Activated CD4-positive, alpha-beta T cell treated with anti-CD3 and anti-CD28 coated beads, Interleukin-10, Interleukin-2, amounts not matched to agents 100 ng/mL and 50 ng/mL, durations not matched to agents 16 hours and 8 hours (primary cell): ENCODE results near the gene DOCK9.
A peak's percentile ranks its signal among the peaks of the same experiment; 100 is the strongest.

ENCODE experiments used
- DNase-seq: peaks from one replicate; pipeline ENCODE4 v3.0.0-alpha.2; 2020

Gene DOCK9

DNA sequence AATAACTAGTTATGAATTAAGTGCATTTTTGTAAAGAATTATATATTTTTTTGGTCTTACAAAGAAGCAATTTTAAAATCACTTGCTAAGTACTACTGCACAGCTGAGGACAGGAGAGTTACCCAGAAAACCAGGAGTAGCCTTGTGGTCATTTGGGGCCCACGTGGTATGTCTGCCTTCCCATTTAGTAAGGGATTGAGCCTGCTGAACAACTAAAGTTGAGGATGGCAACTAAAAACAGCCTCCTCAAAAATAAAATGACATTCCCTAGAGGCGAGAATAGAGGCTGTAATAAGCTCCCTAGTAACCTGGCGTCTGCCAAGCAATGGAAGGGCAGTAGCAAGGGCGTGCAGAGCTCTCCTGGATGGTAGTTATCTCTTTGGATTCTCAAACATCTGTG is 36.3 kb downstream of the DOCK9 start:
- no peak for DNase-seq

DNA sequence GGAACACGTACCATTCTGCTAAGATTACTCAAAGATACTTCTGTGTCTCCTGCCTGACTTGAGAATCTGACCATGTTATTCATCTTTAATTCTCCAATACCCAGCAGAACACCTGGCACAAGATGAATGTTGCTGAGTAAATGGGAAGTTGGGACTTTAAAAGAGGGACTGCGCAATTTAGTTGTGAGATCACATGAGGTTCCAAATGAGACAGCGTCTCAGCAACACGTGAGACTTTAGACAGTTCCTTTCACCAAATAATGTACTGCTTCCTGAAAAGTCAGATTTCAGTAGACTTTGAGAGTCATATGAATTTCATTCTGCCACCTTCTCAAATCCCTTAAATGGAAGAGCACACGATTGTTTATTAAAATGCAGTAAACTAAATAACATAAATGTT is 36.7 kb downstream of the DOCK9 start:
- DNase-seq: no peak

DNA sequence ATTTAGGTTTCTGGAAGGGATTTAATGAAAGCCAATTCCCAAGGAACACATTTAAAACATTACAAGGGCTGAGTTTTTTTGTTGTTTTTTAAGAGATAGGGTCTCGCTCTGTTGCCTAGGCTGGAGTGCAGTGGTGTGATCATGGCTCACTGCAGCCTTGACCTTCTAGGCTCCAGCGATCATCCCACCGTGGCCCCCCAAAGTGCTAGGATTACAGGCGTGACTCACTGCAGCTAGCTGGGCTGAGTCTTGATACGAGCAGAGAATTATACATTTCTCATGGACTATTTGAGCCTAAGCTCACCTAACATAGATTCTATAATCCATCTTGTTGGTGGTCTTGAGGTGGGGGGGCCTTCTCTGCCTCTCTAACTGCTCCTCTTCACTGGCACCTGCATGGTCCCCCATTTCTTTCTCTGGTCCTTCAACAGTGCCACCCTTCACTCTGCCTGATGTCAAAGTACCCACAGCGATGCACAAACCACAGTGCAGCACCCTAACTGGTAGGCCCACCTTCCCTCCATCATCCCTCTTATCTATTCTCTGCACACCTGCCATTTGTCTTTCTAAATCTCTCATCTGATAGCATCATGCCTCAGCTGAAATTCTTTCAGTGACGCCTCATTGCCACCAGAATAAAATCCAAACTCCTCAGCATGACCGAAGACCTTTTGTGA is 37.4 kb downstream of the DOCK9 start:
- no peak for DNase-seq

DNA sequence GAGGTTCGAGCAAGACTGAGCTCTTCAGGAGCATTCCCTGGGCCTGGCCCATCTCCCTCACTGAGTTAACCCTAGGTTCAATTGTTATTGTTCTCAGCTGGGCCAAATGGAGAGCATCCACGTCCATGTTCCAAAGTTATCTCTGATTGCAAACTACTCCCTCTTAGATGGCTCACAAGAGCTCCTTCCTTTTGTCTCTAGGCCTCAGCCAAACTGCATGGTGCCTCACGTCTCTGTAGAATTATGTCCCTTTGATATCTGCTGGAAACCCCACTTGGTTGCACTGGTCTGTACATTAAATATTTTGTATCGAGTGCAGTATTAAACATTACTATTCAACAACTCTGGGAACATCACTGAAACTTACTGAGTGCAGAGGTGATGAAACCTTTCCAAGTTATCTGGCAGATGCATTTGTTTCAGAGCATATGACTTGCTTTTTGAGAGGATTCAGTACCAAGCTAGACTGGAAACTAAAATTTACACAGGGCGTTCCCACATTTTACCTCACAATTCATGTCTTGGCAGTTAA is 38.1 kb downstream of the DOCK9 start:
- no peak for DNase-seq

DNA sequence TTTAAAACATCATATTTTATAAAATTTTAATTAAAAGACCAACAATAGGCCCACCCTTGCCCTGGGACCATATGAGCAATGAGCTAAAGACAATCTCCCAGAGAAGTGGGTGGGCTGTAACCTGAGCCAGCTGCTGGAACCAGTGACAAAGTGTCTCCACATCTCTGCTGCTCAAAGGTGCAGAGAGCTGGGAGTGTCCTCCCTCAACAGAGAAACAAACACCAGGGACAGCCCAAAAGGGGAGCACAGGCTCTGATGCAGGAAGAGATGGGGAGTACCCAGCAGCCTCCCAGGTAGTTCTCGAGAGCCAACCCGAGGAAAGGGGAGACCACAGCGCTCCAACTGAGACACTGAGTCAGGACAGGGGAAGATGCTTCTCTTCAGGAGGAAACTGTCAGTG is 39.1 kb downstream of the DOCK9 start:
- DNase-seq: no peak

DNA sequence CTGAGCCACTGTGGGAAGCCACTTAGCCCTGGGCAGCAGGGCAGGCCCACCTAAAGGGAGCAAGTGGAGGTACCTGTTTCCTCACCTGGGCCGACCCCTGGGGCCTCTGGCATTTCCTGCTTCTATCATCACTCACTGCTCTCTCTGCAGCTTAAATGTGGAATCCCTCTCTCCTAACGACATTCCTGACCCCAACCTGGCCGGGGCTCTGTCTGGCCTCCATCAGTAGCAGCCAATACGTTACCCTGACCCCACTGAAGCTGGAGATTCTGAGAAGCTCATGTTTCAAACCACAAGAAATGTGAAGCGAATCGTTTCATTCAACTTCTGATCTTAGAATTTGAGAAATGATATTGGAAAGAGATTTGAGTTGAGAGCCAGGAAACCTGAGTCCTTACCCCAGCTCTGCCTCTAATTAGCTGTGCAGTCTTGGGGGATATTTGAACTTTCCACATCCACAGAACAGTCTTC is 39.9 kb downstream of the DOCK9 start:
- DNase-seq: no peak

DNA sequence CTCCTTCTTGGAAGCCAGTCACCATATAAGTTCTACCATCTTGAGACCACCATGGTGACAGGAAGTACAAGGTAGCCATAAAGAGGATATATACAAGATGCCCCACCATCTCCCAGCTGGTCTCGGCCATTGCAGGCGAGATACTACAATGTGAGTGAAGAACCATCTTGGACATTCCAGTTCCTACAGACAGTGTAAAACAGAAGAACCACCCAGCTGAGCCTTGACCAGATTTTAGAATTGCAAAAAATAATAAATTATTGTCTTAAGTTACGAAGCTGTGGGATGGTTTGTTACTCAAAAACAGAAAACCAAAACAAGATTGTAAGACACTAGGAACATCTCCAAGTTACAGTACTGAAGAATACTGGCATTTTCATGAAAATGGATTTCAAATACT is 43.6 kb downstream of the DOCK9 start:
- DNase-seq: no peak

DNA sequence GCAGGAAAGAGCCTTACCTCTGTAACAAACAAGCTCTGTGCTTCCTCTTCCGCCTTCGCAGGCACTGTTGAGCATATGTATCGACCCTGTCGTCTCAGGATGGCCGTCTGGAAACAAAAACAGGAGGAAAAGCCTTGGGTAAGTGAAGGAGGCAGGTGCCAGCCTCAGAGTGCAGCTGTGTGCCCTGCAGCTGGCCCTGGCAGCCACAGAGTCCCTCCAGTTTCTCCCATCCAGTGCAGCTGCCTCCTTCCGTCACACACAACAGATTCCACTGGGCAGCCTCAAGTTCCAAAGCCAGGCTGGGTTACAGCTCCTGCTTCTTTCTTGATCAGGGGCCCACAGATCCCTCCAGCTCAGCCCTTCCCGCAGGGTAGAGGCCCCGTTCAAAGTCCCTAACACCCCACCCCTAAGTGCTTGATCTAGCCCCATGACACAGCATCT is 47.7 kb downstream of the DOCK9 start:
- DNase-seq: no peak

DNA sequence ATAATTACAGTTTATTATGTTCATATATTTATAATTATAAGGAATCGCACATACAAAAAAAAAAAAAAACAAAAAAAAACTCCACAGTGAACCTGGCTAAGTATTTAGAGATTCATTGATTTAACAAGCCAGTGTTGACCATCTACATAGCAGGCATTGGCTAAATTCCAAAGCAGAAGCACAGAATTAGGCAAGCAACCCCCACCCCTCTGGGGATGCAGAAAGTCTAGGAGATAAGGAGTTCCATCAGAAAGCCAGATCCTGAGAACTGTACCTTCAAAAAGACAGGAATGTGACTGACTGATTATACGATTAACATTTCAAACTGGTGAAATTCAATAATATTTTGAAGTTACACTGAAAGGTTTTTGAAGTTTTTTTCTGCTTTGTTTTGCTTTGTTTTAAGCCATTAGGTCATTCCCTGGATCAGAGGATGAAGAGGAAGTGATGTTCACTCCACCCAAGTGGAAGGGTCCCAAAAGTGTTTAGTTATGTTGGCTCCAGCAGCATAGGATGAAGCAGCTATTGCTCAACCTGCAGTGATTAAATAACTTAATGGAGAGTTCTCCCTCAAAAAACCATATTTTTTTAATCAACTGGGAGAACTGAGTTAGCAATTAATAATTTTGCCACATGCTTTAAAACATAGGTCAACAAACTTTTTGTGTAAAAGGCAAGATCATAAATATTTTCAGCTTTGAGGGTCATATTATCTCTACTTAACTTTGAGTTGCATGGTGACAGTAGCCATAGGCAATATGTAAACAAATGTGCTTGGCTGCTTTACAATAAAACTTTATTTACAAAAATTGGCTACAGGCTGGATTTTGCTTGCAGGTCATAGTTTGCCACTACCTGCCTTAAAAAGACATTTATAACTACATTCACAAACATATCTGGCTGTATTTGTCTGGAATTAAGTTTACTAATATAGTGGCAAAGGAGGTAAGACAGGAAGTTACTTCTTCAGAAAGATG is 49.6 kb downstream of the DOCK9 start:
- no peak for DNase-seq

DNA sequence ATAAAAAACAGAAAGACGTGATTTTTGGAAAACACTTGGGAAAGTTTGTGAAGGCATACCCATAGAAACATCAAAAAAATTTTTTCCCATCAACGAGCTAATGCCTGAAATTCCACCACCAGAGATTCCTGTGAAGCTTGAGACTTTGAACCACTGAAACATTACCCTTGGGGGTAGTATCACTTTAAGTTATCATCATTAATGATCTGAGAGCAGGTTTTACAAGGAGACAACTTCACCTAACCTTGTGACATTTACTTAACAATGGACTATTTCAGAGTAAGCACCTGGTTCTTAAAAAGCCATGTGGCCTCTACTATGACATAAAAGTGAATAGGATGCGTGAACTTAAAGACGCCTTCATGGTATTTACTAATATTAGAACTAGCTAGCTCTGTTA is 51.9 kb downstream of the DOCK9 start:
- no peak for DNase-seq

DNA sequence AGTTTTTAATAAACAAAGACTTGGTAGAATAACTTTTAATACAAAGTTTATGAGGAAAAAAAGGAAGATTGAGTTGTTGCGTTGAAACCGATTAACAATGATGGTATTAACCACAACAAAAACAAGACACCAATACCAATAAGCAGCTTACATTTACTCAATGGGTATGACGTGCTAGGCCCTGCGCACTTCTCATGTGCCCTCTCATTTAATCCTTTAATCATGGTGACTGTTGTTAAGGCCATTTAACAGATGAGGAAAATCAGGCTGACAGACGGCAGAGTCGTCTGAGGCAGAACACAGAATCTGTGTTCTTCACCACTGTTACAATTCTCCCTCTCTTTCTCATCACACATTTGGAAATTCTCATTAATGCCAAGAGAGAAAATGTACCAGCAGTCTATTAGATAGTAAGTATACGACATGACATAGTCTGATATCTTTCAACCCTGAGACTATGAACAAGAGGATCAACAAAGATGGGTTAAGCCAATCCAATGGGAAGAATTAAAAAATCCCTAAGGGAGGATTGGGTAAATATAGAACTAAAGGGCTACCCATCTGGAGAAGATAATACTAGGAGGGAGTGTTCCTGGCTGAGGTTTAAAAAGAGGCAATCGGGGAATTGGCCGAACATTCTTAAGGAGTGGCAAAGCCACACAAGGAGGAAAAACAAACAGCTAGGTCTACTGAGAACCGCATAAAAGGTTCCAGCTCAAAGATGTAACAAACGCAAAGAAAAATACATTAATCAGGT is 54.0 kb downstream of the DOCK9 start:
- no peak for DNase-seq

DNA sequence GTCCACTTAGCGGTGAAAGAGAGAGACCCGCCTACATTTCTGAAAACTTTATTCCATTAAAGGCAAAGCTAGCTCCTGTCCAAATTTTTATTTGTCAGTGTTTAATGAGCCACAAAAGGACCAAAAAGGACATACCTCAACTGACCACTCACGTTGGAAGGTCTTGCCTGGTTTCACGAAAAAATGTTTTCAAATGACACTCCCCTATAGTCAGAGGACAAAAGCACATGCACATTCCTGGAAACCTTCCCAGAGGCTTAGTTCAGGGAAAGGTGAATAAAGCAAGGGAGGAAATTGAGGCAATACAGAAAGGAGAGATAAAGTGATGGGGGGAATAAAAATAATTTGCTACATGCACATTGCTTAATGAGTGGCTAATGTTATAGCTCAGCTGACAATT is 55.6 kb downstream of the DOCK9 start:
- no peak for DNase-seq

DNA sequence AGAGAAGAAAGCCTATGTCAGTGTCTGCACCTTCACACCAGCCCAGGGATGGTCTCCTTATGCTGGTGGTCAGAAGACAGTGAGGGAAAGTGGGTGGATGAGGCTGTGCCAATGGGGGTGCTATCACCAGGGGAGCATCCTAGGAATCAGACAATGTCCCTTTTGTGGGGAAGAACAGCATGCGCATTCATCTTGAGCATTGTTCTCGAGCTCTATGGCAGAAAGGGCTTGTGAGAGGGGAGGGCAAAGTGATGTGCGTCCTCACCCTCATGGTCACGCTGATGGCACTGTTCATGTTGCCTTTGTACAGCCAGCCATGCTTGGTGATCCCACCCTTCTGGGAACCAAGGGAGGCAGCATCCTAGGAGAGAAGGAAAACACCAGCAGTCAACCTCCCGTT is 56.1 kb downstream of the DOCK9 start:
- no peak for DNase-seq

DNA sequence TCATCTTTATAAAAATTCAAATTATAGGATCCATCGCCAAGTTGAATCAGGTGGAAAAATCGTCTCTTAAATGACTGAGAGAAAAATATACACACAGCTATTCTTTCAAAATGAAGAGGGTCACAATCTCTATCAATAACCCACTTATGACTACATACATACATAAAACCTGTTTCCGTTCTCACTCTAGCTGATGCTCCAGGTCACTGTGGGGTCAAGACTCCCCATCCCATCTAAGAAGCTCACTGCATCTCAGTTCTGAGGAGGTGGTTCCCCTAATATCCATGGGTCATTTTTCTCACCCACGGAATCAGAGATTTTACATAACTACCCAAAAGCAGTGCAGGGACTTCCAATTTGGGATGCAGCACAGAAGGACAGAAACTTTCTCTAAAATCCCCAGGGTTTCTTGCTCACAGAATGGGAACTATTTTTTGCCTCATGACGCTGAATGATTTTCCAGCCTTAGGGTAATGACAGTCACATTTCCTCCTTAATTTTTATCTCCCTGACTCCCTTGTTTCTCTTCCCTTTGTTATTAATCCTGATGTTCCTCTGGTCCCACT is 56.8 kb downstream of the DOCK9 start:
- no peak for DNase-seq

DNA sequence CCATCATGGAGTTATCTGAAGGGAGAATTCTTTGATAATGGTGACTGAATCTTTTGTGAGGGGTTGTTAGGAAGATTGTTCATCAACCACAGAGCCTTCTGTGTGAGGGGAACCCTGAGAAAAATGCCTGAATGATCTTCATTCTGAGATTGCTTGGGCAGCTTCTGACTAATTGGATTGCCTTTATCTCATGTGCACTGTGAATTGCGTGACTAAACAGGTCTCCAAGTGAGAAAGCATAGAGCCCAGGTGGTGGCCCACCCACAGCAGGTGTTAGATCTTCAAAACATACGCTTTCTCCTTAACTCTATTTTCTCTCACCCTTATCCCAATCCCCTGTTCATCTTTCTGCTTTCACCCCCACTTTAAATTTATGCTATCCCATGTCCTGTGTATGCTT is 58.3 kb downstream of the DOCK9 start:
- no peak for DNase-seq

DNA sequence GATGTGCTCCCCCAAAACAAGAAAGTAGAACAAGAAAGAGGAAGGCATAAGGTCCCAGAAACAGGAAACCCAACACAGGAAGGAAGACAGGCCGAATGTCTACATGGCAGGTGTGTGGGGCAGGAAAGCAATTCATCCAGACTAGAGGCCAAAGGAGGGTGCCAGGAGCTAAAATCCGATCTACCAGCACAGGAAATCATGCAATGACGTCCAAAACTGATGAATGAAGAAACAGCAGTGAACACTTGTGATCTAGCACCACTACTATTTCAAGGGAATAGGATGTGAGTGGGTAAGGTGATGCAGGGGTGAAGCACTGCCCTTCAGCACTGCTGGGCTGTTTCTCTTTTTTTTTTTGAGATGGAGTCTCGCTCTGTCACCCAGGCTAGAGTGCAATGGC is 59.1 kb downstream of the DOCK9 start:
- DNase-seq: peak; percentile 7

DNA sequence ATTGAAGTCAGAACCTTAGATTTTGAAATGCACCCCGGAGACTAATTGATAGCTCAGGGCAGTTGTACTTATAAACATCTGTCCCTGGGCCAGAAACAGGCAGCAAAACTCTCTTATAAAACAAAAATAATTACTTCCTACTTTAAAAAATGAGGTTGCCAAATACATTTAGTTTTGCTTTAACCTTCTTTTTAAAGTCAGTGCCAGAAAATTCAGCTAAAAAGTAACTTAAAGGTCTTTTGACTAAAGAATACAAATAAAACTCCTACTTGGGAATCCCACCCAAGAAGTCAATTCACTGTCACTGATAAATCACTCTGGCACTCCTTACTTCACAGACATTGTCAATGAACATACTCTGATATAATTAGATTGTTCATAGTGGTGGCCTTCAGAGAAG is 60.7 kb downstream of the DOCK9 start:
- no peak for DNase-seq

DNA sequence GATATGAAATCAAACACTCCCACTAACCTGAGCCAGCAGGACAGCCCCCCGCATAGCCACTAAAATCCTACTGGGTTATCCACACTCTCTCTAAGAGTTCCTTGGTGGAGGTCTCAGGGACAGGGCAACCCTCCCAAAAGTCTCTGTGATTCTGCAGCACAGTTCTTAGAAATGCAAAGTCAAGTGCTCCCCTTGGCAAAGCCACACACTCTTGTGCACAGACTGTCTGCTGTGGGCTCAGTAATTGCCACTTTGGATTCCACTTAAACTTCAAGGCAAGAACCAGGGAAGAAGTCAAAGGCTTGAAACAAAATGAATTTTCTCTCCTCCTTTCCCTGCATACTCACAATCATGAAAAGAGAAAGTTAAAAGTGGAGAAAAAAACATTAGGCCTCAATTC is 61.5 kb downstream of the DOCK9 start:
- no peak for DNase-seq

DNA sequence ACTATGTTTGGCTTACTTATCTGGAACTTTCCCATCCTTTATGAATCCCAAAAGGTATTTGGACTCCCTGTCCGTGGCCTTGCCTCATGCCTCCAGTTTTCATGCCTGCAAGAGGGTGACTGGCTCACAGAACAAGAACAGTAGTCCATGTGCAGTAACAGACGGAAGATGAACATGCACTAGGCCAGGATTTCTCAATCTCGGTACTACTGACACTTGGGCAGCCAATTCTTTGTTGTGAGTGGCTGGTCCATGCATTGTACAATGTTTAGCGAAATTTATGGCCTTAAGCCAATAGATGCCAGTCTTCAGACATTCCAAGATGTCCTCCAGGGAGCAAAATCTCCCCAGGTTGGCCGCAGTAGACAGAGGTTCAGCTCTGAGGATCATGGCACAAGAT is 61.9 kb downstream of the DOCK9 start:
- DNase-seq: no peak

DNA sequence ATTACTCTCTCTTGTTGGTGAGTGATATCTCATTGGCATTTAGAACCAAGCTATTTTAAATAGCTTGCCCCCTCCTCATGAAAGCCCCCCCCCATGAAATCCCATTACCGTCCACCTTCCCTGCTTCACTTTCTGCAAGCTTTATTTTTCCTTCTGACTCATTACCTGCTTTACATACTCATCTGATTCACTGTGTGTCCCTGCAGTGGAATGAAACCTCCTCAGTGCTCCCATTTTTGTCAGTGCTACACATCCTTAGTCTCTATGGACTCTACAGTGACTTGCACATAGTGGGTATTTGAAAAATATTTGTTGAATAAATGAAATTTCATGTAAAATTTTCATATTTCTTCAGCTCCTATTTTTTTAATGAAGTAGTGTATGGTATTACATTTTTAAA is 62.3 kb downstream of the DOCK9 start:
- no peak for DNase-seq

DNA sequence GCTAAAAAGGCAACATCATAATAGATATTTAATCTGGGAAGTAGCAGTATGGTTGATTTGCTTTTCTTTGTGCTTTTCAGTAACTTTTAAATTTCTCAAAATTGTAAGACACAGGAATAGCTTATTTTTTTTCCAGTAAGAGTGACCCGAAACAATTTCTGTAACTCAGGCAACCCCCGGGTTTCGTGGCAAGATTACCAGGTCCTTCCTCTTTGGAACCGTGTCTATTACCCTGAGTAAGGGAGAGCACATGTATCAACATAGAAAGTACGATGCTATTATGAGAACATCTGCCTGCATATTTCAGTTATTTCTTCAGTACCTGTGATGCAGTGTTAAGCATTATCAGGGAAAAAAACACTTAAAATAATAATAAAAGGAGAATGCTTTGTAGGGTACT is 64.1 kb downstream of the DOCK9 start:
- no peak for DNase-seq

DNA sequence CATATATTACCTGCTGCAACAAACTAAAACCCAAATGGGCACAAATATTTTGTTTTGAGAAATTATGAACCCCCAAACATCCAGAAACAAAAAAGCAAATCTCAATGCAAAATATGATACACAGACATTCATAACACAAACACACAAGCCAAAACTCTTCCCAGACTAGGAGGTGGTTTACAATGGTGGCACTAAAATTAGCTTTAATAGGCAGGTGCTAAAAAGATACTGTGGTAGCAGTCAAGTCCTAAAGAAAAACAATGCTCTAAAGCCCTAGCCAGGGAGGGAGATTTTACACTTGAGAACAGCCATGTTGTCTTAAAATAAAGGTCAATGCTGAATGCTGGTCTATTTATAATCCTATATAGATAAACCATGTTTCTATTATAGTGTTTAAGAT is 65.0 kb downstream of the DOCK9 start:
- DNase-seq: no peak

DNA sequence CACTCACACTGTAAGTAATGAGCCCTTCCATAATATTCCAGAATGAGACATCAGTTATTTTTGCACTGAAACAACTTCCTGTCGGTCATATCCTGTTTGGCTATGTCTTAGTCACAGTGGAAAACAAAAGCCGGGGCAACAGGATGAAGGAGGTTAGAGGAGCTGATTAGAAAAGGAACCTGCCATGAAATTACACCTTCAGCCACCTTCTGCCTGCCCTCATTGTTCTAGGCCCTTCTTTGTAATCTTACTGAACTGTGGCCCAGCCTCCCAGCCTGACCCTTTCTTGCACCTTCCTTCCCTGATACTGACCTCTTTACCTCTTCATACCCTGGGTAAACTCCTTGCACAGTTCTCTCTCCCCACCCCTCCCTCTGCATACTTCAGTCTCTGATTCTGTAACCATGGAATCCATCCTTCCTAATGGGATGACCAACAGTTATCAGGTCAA is 67.3 kb downstream of the DOCK9 start:
- DNase-seq: peak; percentile 80
